HG03565 (cell line): ENCODE results near the gene ABLIM2.
A peak's percentile ranks its signal among the peaks of the same experiment; 100 is the strongest.

ENCODE experiments used
- ATAC-seq: cut with Tn5 transposase; IDR thresholded peaks from one replicate; pipeline ENCODE4 v1.9.1; 2021; ENCODE audit warnings: mild to moderate bottlenecking, moderate library complexity; ENCODE audit not compliant: unreplicated experiment

Gene ABLIM2

DNA sequence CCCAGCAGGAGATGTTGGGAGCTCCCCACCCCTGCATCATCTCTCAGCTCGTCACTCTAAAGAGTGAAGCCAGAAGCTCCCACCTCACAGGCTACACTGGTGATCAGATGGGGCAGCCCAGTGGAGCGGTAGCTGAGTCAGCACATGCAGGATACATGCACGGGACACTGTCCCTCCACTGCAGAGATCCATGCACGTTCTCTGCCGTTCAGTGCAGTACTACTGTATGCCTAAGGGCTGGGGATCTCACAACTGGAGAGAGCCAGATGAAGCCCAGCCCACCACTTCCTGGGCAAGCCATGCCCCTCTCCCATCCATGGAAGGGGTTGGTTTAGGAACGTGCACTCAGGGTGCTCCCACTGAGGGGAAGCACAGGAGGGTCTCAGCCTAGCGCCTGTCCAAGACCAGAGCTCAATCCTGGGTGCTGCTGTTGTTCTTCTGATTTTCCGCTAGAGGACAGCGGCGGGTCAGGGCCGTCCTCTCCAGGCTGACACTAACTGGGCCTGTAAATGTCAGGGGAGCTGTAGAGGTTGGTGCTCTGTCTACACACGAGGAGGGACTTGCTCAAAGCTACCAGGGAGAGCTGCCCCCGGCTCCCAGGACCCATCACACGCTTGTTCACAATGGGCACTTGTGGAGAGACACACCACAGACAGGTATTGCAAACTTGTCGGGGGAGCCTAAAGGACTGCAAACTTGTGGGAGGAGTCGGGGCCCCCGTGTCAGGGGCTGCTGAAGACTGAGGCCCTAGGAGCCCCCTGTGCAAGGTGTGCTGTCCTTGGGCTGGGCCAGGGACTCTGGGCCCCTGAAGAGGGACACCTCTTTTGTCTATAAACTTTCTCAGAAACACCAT, 18.2 kb upstream of the ABLIM2 start:
- peak; percentile 63 for ATAC-seq

DNA sequence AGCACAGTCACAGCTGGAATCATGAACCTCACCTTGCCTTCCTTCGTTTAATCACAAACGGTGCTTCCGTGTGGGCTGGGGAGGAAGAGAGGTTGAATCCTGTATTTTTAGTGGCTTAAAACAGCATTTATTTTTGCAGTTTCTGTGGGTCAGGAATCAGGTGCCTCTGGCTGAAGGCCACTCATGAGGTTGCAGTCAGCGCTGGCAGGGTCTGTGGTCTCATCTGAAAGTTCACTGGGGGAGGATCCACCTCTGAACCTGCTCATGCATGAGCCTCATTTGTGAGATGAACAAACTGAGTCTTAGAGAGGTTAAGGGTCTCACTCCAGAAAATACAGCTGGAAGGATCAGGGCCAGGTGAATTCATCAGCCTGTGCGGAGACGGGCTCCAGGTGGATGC, 17.1 kb upstream of the ABLIM2 start:
- no peak for ATAC-seq

DNA sequence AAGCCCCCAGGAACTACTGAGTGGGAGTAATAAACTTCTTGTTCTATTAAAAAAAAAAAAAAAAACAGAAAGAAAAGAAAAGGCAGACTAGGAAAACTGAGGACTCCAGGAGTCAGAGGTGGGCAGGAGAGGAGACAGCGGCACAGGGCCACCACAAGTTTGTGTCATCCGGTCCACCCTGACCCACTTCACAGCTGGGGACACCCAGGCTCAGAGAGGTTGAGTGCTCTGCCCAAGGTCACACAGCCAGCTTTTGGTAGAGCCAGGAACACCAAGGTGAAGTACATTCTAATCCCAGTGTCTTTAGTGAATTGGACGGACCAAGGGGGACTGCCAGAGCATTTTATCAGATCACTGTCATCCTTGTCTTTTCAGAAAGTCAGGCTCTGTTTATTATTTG, 16.4 kb upstream of the ABLIM2 start:
- no peak for ATAC-seq

DNA sequence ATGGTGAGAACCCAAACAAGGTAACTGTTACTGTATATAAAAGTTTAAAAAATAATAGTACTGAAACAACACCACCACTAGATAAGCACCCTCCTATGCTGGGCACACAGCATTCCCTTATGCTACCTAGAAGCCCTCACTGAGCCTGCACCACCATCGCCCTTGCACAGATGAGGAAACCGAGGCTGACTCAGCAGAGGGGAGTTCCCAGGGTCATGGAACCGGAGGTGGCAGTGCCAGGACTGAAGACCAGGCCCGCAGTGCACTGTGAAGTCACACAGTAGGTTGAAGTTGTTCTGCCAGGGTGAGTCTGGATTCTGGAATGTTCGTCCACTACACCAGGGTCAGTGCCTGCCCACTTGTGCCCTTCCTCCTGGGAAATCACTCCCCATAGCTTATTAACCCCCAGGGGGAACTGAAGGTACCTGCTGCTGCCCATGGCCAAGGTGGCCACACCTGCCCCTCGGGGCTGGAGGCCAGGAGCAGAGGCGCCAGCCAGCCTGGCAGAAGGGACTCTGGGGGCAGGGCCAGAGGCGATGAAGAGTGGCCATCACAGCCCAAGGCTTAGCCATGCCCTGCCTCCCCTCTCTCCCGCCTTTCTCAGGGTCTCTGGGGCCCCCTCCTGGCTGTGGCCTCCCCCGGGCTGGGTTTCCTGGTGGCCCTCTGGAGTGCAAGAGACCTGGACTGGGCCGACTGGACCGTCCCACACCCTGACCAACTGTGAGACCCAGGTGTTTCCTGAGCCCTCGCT, 15.1 kb upstream of the ABLIM2 start:
- no peak for ATAC-seq

DNA sequence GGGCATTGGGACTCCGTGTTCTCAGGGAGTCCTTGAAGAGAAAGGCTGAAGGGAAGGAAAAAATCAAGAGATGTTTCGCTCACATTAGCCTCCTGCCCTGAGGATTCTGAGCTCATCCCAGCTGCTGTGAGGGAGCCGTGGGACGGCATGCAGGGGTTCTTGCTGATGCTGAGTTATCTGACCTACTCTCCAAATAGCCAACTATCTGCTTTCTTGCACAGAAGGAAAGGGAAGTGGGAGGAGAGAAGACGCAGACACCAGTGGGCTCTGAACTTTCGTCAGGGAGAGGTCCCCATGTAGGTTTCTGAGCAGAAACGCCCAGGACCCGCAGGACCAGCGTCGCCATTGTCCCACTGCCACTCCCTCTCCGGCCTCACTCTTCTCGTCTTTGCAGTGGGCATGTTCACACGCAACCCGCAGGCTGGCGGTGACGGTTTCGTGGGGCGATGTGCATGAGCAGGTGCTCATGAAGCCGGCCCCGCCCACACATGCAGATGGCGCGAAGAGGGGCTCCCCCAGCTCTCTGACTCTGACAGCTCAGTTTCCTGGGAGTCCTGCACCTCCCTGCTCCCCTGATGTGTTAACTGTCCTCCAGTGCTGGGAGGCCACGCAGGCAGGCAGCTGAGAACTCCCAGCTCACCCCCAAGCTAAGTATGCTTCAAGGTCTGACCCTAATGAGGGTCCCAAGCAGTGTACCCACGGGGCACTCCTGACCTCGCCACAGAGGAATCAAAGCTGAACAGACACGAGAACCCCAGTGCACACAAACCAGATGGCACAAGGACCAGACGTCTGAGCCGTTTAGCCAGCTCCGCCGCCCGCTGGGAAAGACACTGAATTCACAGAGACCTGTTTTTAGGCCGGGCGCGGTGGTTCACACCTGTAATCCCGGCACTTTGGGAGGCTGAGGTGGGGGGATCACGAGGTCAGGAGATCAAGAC, 13.6 kb upstream of the ABLIM2 start:
- peak; percentile 43 for ATAC-seq

DNA sequence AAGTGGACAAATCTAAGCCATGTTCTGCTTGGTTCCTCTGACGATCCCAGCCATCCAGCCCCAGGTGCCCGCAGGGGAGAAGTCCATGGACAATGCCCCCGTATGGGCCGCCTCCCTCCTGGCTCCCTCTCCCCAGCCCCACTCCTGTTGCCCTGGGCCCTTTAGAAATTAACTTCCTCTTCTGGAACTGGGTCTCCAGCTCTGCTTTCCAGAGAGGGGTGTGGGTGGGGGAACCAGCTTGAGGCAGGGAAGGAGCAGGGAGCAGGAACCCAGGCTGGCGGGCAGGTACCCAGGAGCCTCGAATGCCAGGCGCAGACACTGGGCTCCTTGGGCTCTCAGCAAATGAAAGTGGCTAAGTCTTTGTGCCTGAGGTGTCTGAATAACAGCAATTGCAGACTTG, 12.7 kb upstream of the ABLIM2 start:
- no peak for ATAC-seq

DNA sequence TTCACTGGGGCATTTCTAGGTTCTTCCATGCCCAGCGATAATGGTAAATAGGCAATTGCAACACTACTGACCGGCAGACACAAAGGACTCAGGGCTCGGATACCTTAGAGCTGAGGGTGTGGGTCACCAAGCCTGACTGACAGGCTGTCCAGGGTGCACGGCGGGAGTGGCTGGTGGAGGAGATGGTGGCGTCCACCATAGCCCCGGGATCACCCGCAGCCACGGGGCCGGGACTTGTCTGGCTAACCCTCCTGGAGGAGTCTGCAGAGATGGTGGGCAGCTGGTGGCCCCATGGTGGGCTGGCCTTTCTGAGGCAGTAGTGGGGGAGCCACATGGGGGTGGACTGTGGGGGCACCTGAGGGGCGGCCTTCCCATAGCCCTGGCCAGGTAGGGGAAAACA, 11.7 kb upstream of the ABLIM2 start:
- ATAC-seq = no peak

DNA sequence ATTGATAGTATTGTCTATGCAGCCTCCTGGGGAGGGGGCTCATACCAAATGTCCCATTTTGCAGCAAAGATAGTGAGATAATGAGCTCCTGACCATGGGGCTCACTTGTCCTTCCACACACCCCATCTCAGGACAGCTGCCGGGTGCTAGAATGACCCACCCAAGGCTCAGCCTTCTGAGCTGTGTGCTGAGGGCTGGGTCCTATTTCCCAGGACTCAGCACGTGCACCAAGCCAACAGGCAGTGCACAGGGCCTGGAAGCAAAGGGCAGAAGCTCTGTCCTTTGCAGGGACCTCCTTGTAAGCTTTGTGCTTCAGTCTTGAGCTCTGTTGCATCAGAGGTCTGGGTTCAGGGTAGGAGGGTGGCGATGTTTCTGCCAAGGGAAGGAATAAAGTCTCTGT, 11.2 kb upstream of the ABLIM2 start:
- ATAC-seq = no peak

DNA sequence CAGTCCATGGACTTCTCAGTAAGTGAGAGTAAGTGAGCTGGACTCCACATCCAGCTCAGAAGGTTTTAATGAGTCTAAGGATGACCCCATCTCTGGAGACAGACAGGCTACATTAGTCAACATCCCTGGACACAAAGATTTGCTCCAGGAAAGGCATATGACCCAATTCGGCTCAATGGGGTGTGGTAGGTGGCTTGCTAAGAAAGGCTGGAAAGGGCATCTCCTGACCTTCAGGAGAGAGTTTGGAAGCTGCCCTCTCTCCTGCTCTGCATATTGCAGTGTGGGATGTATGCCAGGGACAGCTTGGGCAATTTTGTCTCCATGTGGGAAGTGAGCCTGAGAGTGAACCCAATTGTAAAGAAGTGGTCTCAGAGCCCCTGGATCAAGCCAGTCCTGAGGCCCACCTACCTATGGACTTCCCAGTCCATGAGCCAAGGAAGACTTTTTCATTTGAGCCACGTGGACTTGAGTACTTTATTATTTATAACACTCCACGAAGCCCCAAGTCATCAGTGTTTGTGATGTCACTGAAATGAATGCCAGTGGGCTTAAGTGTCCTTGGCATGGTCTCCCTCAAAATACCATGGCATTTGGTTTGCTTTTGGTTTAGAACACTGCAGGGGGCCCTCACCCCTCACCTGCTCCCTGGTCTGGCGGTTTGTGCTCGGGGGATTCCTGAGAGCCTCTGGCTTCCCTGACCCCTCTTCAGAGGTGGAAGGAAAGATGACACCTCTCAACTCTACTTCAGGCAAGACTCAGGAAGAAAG, 10.4 kb upstream of the ABLIM2 start:
- ATAC-seq = no peak

DNA sequence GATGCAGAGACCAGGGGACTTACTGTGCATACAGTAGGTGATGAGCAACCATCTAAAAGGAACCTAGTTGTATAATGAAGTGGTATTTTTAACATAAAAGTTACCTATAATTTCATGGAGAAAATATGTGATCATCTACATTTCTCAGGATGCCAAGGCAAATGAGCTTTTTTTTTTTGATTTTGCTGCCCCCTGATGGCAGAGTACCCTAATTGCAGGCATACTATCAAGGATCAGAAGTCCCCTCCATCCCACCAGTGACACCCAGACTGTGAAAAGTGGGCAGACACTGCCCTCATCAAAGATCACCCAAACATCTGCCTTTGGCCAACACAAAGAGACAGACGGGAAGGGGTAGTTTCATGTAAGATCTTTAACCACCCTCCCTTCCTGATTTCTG, 9.6 kb upstream of the ABLIM2 start:
- ATAC-seq = no peak

DNA sequence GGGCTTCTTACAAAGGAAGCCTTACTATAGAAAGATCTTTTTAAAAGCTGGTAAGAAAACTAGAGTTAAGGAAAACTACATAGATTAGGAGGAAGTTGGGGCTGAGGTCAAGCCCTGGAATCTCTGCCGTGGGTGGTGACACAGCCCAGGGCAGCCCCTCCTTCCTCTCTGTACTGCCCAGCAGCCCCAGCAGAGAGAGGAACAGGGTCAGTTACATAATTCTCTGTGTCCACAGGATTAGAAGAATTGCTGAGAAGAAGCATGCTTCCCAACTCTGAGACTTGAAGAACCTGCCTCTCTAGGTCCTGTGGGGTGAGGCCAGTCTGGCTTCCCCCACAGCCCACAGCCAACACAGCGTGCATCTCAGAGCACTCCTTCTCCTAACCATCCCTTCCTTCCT, 9.2 kb upstream of the ABLIM2 start:
- ATAC-seq = no peak

DNA sequence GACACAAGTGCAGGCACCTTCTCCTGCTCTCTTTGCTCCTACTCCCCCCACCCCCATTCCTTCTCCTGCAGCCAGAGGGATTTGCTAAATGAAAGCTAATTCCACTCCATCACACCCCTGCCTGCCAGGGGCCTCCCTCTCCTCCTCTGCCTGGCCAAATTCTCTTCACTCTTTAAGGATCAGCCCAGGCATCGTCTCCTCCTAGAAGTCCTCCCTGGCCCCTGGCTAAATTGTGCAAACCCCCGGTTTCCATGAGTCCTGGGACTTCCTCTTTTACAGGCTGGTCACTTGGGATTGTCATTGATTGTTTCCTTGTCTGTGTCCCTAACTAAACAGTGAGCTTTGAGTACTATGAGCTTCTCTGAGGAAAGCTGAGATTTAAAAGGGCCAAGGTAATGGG, 8.7 kb upstream of the ABLIM2 start:
- ATAC-seq = no peak

DNA sequence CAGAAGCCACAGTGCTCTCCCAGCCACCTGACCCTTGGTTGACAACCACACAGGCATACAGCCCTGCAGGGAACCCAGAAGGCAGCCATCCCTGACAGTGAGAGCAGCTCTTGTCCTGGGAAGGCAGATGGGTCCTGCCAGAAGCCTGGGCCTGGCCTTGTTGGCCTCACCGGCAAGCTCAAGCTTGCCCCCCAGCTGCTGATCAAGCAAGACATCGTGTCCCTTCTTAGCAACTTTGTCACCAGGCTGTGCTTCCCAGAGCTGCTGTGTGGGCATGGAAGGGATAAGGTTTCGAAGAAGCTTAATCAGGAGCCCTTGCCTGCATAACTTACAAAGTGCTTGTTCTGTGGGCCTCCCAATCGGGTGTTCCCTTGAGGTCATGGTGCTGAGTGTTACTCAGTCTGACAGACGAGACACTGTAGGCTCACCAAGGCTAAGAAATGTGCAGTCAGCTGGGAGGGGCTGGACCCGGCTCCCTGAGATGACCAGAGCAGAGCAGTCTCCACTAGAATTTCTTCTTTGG, 6.8 kb upstream of the ABLIM2 start:
- ATAC-seq = no peak

DNA sequence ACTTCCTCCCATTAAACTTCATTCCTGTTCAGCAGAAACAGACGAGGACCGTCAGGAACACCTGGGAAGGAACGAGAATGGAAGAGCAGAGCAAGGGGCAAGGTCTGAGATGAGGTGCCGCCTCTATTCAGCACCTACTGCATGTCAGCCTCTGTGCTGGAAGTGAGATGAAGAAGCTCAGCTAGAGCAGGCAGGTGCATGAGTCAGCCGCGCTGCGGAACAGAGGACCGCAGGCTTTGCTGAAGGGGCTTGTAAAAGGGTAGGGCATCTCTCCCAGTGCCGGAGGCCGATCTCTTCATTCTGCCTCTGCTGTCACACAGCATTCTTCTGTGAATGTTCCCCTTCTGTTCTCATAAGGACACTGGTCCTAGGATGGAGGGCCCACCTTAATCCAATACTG, 6.1 kb upstream of the ABLIM2 start:
- ATAC-seq = no peak

DNA sequence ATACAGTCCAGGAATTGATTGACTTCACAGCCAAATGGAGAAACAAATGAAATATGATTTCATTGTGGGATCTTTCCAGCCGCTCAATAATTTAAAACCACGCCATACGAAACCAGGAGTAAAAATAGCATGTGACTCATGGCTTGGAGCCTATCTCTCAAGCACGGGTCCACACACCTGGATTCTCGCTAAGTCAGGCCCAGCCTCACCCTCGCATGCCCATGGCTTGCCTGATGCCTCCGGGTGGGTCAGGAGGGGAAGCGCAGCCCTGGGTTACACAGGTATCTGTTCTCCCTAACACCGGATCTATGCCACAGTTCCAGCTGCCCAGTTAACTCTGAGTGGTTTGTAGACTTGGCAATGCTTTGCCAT, 5.6 kb upstream of the ABLIM2 start:
- no peak for ATAC-seq

DNA sequence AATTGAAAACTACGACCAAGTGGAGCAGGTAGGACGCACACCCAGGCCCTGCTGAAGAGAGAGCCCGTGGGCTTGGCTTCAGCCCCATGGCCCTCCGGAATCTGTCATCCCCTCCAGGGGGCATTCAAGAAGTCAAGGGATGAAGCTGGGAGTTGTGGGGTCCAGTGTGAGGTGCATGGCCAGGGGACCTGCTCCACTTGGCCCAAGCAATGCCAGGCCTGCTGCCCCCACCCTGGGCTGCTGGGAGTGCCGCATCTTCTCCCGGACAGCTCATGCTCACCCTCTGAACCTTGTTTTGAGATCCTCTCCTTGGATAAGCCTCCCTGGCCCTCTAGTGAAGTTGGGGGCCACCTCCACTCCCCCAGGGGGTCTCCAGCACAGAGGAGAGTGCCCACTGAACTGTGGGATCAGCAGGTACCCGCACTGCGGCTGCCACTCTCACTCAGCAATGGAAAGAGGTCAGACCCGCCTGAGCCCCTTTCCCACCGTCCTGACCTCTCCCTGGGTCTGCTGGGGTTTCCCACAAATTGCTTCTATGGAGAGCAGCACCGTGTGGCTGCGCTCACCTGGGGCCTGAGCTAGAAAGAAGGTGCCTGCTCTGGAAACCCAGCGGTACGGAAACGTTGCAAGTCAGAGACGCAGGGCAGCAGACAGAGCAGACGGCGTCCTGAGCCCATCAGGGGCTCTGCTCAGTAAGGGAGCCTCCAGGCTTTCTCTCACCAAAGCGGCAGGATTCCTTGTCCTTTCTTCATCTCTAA, 5.0 kb upstream of the ABLIM2 start:
- ATAC-seq = no peak

DNA sequence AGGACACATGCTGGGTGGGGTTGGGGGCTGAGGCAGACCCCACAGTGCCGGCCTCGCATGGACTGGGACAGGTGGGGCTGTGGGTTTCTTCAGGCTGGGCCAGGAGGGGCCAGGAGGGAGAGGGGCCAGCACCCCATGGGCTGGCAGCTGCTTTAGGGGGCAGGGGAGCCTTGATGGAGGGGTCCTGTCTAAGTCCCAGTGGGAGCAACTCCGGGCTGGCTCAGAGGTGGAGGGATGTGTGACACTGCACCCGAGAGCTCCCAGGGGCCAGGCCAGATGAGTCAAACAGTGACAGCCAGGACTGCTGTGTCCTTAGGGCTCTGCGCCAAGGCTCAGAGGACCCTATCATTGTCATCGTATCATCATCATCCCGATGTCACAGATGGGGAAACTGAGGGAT, 4.4 kb upstream of the ABLIM2 start:
- no peak for ATAC-seq

DNA sequence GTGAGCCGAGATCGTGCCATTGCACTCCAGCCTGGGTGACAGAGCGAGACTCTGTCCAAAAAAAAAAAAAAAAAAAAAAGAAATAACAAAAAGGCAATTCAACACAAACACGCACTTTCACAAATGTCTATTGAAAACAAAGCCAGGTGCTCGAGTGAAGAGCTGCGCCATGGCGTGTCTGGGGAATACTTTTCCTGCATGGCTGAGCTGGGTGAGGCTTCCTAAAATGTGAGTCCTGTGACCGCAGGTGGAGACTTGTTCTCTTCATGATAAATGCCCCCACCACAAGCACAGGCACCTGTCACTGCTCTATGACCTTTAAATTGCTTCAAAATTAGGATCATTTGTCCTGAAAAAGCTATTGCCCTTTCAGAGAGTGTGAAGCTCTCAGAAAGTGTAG, 4.0 kb upstream of the ABLIM2 start:
- no peak for ATAC-seq

DNA sequence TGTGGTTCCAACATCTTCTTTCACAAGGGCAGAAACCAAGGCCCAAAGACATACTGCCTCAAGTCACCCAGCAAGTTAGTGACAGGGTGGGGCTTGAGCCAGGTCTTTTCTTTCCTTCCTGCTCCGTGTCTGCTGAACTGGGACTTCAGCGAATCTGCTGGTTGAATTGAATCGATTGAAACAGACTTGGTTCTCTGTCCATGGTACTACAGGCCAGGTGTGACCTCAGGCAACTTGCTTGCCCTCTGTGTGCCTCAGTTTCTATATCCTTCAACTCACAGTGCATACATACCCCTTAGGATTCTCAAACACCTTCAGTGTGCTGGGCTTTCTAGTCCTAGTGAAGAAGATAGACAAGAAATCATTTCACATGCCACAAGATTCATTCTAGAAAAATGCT, 2.0 kb upstream of the ABLIM2 start:
- ATAC-seq = no peak

DNA sequence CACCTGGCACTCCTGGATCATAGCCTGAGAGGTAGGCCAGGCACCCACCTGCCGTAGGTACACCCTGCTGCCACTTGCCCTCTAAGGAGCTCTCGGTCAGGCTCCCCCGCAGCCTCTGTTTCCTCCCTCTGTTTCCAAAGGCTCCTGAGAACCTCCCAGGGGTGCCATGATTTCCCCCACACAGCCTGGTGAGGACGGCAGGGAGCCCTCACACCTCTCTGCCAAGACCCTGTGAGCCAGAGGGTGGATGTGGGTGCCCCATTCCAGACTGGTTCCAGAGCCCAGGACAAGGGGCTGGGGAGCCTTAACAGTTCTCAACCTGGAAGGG, 1.6 kb upstream of the ABLIM2 start:
- no peak for ATAC-seq
